ENCODE results near the gene DNAAF2.

DNA sequence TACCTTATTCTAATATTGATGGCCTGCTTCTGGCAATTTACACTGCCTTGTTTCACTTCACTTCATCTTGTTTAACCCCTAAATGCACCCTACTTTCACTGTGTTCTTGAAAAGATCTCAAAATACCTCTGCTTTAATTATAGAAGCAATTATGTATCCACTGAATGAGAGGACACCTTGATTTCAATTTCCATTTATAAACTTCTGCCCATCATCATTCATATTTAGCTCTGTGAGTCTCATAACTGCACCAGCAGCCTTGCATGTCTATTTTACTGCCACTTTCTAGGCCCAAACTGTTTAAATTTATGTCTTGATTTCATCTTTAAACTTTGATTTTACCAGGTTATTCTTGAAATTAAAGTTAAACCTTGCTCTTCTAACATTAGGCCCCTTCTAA is 7.1 kb upstream of the DNAAF2 start:
- no peak for TF ChIP-seq EP300 (IDR thresholded peaks at IDR 0.05; ENCODE audit: low read depth)
- TF ChIP-seq POLR2A (IDR thresholded peaks at IDR 0.05) = no peak
- TF ChIP-seq, protein P1, sequence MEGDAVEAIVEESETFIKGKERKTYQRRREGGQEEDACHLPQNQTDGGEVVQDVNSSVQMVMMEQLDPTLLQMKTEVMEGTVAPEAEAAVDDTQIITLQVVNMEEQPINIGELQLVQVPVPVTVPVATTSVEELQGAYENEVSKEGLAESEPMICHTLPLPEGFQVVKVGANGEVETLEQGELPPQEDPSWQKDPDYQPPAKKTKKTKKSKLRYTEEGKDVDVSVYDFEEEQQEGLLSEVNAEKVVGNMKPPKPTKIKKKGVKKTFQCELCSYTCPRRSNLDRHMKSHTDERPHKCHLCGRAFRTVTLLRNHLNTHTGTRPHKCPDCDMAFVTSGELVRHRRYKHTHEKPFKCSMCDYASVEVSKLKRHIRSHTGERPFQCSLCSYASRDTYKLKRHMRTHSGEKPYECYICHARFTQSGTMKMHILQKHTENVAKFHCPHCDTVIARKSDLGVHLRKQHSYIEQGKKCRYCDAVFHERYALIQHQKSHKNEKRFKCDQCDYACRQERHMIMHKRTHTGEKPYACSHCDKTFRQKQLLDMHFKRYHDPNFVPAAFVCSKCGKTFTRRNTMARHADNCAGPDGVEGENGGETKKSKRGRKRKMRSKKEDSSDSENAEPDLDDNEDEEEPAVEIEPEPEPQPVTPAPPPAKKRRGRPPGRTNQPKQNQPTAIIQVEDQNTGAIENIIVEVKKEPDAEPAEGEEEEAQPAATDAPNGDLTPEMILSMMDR (IDR thresholded peaks at IDR 0.05) = no peak

All from transverse colon (tissue), 3 donors.